GM23248 (cell line): ENCODE data around the gene FAM83F.

ENCODE experiments used
- EZH2 ChIP-seq: fragments of 200-600 bp; sonication (generic); IDR thresholded peaks from 2 replicates; pipeline ENCODE4 v1.6.1; 2018; ENCODE audit warnings: antibody characterized with exemption, mild to moderate bottlenecking; ENCODE audit not compliant: insufficient read depth, poor library complexity, severe bottlenecking
- EZH2phosphoT487 ChIP-seq: fragments of 200-600 bp; sonication (generic); IDR thresholded peaks from 2 replicates; pipeline ENCODE4 v1.6.1; 2018; ENCODE audit warnings: antibody characterized with exemption, moderate library complexity, mild to moderate bottlenecking, low read depth; ENCODE audit not compliant: insufficient read depth

DNA sequence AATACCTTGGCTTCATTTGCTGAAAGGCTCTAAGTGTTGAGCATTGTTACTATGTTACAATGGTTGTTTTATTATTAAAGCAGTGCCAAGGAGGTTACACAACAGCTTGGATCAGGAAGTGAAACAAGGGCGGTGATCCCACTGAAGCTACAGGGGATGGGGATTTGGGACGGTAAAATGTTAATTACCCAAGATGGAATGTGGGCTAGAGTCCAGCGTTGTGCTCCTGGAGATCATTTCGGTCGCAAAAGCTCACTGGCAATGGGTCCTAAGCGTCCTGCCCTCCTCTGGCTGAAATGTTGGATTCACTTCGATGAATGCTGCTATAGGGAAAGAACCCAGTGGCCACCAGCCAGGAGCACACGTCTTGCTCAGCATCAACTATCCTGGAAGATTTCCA, 48.3 kb downstream of the FAM83F start:
- TF ChIP-seq EZH2phosphoT487 (no peak), EZH2 (no peak)
